Suprapubic skin (tissue), 4 donors: ENCODE data around the gene SET.

ENCODE experiments used
- CTCF ChIP-seq, 2 donors: fragments of 200-600 bp in 1 of 2; fragments of 450-650 bp in 1 of 2; sonication (generic) in 1 of 2; IDR thresholded peaks; one replicate each; pipeline ENCODE4 v1.5.1; 2016 to 2019; ENCODE audit warnings: antibody characterized with exemption in 2 of 2, mild to moderate bottlenecking in 1 of 2, moderate library complexity in 1 of 2
- POLR2A ChIP-seq, 2 donors: fragments of 450-650 bp; IDR thresholded peaks; one replicate each; pipeline ENCODE4 v1.6.1; 2017; ENCODE audit warnings: antibody characterized with exemption in 2 of 2, mild to moderate bottlenecking in 2 of 2, moderate library complexity in 2 of 2
- POLR2AphosphoS5 ChIP-seq, 3 donors: sonication (generic); formaldehyde crosslinking; IDR thresholded peaks; one replicate each; pipeline ENCODE4 v1.6.1; 2017; ENCODE audit warnings: antibody characterized with exemption in 3 of 3

DNA sequence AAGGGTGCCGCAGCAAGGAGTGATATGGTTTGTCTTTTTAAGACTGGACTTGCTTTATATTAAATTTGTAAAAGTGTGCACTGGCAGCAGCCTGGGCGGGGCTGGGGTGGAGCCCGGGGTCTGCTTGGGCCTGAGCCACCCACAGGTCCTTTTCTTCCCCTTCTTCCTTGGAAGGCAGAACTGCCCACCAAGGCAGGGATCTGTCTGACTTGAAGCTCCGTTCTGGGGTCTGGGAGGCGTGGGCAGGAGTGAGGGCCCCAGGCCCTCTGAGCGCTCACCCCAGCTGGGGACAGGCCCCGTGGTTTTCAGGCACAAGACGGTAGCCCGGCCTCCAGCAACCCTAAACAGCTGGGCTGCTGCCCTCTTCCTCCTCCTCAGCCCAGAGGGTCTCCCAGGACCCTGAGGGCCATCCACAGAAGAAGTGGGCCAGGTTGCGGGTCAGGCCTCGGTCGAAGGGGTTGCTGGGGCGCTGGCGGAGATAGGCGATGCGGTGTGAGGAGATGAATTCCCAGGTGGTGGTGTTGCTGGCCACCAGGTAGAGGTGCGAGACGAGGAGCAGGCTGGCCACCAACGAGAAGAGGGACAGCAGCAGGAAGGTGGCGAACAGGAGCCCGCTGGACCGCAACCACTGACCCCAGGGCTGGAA lies 31.9 kb downstream of the SET start:
- TF ChIP-seq CTCF (IDR thresholded peaks at IDR 0.05), result no peak
- TF ChIP-seq POLR2A (IDR thresholded peaks at IDR 0.05), result no peak
- TF ChIP-seq POLR2AphosphoS5 (IDR thresholded peaks at IDR 0.05), result no peak
